Retinal pigment epithelial cell (primary cell): Measurements from ENCODE around the gene PAM.
"Not testable (repeated sequence)": the region's sequence is repeated elsewhere in the genome, so short reads cannot be mapped to it uniquely, and the experiment has no call there.

Source experiments
- DNase-seq: peaks from one replicate; pipeline ENCODE4 v3.0.0-alpha.2; 2010; ENCODE audit warnings: low read depth
- H3K4me3 ChIP-seq: 2 replicates; pipeline ENCODE4 v1.5.1; 2011; ENCODE audit warnings: mild to moderate bottlenecking, low read length, control low read depth, moderate library complexity
- CTCF ChIP-seq: conservative IDR thresholded peaks from 2 replicates; pipeline ENCODE4 v1.5.1; 2011; ENCODE audit warnings: low read depth, low read length, control low read depth, inconsistent platforms

Gene PAM

GRCh38 chr5:102766295-102767090, 11.4 kb downstream of the PAM start:
- TF ChIP-seq CTCF: no peak
- no peak for DNase-seq

GRCh38 chr5:102767862-102768261, 12.8 kb downstream of the PAM start:
- DNase-seq: no peak
- no peak for TF ChIP-seq CTCF
- no peak overlapping the region for H3K4me3 ChIP-seq

More at GRCh38 chr5:102766295-102767090, 11.4 kb downstream of the PAM start:
- no peak overlapping the region for H3K4me3 ChIP-seq

DNA sequence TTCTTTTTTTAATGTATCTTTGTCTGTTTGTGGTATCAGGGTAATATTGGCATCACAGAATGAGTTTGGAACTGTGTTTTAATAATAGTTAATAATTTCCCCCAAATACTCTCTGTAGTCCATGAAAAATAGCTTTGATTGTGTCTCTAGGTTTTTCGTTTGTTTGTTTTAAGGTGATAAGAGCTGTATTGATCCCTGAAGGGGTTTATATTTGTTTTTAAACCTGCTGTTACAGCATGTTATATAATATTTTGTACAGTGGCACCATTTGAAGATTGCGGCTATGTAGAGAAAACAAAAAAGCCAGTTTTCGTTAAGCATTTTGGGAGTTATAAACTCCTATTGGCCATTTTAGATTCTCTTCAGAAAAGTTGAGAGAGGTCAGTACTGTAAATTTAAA, 15.7 kb downstream of the PAM start:
- no peak for DNase-seq
- no peak for TF ChIP-seq CTCF
- H3K4me3 ChIP-seq: no peak overlapping the region

GRCh38 chr5:102771435-102771834, 16.3 kb downstream of the PAM start:
- no peak for TF ChIP-seq CTCF
- no peak for DNase-seq
- no peak overlapping the region for H3K4me3 ChIP-seq

GRCh38 chr5:102772273-102772672, 17.2 kb downstream of the PAM start:
- TF ChIP-seq CTCF: no peak
- DNase-seq: no peak
- no peak overlapping the region for H3K4me3 ChIP-seq

- no peak overlapping the region for H3K4me3 ChIP-seq
- DNase-seq: no peak
- no peak for TF ChIP-seq CTCF
Measured at GRCh38 chr5:102773133-102773532, 18.0 kb downstream of the PAM start.

DNA sequence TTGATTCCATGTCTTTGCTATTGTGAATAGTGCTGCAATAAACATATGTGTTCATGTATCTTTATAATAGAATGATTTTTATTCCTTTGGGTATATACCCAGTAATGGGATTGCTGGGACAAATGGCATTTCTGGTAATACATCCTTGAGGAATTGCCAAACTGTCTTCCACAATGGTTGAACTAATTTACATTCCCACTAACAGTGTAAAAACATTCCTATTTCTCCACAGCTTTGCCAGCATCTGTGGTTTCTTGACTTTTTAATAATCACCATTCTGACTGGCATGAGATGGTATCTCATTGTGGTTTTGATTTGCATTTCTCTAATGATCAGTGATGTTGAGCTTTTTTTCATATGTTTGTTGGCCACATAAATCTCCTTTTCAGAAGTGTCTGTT, 20.7 kb downstream of the PAM start:
- not testable (repeated sequence) for H3K4me3 ChIP-seq, DNase-seq
